ENCODE data around the gene OR5AU1.
"Not testable (repeated sequence)": the region's sequence is repeated elsewhere in the genome, so short reads cannot be mapped to it uniquely, and the experiment has no call there.

The OR5AU1 gene

GRCh38 chr14:21171128-21171527 is 15.3 kb upstream of the OR5AU1 start:
- DNase-seq (ENCODE audit: low read depth), result no peak

DNA sequence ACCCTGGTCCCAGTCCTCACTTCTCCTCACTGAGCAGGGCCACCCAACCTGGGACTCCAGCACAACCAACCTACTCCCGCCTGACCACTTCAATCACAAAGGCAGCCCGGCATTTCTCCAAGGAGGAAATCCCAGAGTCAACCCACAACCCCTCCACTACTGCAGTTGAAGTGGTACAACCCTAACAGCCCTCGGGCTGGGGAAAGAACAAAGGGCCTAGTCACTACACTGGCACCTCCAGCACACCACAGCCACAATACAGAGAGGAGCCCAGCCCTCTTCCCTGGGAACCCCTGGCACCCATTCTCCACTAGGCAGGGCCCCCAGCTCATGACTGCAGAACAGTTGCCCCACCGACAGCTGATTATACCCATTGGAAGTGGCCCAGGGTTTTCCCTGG is 13.7 kb upstream of the OR5AU1 start:
- no peak for DNase-seq (ENCODE audit: low read depth)

GRCh38 chr14:21168055-21168454 is 12.2 kb upstream of the OR5AU1 start:
- no peak for DNase-seq (ENCODE audit: low read depth)

GRCh38 chr14:21165670-21166069 is 9.8 kb upstream of the OR5AU1 start:
- not testable (repeated sequence) for DNase-seq (ENCODE audit: low read depth)

DNA sequence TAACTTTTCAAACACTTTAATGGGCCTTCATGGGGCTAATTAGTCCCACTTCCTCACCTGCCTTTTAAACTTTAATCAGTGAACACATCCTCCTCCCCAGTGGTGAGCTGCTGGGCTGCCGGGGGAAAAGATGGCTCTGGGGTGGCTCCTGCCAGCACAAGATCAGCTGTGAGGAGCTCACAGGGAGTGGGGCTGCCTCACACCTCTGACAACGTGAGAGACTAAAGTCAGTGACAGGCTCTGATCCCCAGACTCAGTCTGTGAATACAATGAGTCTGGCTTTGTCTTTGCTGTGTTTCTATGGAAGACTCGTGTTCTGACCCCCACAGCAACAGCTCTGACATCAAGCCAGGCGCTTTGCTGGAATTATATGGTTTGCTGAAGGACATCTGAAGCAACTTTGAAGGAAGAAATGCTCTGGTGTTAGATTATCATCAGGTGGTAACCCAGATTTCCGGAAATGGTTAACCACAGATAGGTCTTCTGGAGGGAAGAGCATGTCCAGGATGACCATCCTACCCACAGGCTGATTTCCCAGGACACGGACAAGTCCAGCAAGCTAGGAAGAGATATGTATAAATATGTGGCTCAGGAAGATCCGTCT is 9.2 kb upstream of the OR5AU1 start:
- DNase-seq (ENCODE audit: low read depth), result not testable (repeated sequence)

- DNase-seq (ENCODE audit: low read depth), result no peak
Observed at GRCh38 chr14:21163871-21164291, 8.0 kb upstream of the OR5AU1 start.

DNA sequence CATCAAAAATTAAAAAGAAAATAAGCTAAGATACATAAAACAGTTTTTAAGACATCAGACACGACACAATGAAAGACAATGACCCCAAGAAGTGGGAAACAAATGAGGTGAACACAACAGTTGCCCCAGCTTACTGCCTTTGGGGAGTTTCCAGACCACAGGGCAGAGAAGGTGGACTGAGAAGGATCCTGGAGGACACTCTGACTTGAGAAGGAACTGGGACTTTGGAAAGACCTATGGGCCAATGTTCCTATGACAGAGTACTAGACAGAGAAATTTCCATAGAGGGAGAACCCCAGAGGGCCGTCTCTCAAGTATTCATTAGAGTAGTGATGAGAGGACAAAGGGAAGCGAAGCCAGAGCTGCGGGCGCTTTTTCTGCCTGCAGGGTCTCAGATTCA is 6.2 kb upstream of the OR5AU1 start:
- no peak for DNase-seq (ENCODE audit: low read depth)

DNA sequence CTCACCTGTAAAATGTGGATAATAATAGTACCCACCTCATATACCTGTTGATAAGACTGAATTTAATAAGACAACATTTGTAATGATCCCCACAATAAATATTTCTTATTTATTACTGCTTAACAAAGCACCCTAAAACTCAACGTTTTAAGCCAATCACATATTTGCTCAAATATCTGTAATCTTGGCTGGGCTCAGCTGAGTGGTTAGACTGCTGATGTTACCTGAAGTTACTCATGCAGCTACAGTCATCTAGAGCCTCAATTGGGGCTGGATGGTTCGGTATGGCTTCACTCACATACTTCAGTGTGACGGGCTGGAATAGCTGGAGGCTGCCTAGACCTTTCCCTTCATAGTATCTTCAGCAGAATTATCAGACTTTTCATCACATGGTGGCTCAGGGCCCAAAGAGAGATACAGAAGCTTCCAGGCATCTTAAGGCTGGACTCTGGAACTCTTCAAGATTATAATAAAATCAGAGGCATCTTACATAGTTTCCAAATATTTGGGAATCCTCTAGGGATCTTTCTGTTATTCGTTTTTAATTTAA is 4.3 kb upstream of the OR5AU1 start:
- DNase-seq (ENCODE audit: low read depth), result no peak

DNA sequence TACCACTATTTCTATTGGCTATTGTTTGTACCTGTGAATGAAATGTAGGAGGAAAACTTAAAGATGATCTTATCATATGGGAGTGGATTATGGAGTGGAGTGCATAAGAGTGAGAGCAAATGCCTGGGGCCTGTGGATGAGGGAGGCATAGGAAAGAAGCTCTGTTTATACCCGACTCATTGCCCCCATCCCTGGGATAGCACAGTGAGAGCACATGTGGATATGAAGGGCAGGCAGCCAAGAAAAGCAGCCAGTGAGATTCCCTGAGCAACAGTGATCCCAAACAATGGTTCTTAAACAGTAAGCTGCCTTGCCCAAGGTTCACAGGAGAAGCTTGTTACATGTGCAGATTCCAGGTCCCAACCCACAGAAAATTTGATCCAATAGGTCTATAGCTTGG is 2.3 kb upstream of the OR5AU1 start:
- not testable (repeated sequence) for DNase-seq (ENCODE audit: low read depth)

GRCh38 chr14:21149641-21150367 is 6.1 kb downstream of the OR5AU1 start:
- no peak for DNase-seq (ENCODE audit: low read depth)

- no peak for DNase-seq (ENCODE audit: low read depth)
Observed at GRCh38 chr14:21145437-21145836, 10.4 kb downstream of the OR5AU1 start.

DNA sequence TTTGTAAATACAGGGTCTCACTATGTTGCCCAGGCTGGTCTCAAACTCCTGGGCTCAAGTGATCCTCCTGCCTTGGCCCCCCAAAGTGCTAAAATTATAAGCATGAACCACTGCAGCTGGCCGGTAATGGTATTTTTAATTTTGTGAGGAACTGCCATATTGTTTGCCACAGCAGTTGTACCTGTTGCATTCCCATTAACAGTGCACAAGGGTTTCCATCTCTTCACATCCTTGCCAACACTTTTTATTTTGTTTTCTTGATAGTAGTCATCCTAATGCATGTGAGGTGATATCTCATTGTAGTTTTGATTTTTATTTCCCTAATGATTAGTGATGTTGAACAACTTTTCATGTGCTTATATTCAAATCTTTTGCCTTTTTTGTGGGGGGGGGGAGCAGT is 13.5 kb downstream of the OR5AU1 start:
- DNase-seq (ENCODE audit: low read depth), result no peak

DNA sequence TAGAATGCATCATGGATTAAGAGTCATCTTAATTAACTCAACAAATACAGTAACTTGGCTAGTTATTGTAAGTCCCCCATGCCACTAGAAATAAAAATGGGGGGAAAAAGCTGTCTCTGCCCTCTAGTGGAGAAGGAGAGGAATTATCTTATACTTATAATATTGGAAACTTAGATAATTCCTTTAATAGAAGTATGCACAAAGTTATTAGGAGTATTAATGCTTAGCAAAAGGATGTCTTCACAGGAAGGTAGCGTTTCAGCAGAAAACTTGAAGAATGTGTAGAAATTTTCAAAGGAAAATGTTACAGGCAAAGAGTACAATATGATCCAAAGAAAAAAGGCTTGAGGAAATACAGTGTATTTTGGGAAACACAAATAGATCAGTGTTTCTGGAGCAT is 19.8 kb downstream of the OR5AU1 start:
- no peak for DNase-seq (ENCODE audit: low read depth)

DNA sequence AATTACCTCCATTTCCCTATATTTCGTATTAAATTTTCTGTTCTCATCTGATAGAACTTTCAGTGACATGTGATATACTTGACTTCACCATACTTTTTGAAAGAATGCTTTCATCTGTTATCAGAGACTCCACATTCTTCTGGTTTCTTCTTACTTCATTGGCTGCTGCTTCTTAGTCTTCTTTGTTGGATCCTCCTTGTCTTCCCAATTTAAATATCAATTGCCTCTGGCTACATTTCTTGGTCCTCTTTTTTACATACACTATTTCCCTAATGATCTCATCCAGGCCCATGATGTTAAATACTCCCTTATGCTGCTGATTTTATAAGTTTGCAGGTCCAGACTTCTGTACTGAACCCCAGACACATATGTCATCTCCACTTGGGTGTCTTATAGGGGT is 22.0 kb downstream of the OR5AU1 start:
- no peak for DNase-seq (ENCODE audit: low read depth)

DNA sequence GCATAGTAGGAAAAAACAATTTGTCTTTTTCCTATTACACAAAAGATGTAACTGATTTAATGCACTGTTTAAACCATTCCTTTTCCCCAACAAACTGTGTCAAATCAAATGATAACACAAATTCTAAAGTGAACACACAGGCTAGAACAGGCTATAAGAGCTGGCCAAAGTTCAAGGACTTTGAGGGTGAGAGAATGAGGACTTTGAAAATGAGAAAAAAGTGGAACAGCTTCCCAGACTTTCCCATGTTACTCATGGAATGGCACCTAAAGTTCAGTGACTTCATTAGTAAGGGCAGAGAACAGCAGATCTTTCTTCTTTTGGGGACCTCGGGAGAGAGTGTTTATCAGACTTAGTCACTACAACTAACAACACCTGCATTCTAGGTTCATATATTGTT is 32.4 kb downstream of the OR5AU1 start:
- no peak for DNase-seq (ENCODE audit: low read depth)

- DNase-seq (ENCODE audit: low read depth), result no peak
Observed at GRCh38 chr14:21121122-21121521, 34.7 kb downstream of the OR5AU1 start.

- no peak for DNase-seq (ENCODE audit: low read depth)
Observed at GRCh38 chr14:21120686-21121085, 35.2 kb downstream of the OR5AU1 start.

GRCh38 chr14:21118933-21119332 is 36.9 kb downstream of the OR5AU1 start:
- no peak for DNase-seq (ENCODE audit: low read depth)

DNA sequence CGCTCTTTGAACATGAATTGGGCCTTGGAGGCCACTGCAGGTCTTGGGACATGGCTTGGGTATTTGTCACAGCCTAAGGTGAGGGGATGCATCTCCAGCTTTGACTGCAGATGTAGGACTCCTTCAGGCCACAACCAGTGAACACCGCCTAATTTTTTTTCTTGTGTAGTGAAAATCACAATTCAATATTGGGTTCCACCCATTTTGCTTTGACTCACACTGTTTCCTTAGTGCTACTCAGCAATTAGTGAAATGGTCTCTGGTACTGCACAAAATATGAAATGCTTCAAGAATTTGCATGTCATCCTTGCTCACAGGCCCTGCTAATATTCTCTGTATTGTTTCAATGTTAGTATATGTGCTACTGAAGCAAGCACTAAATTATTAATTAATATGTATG is 42.5 kb downstream of the OR5AU1 start:
- DNase-seq (ENCODE audit: low read depth), result no peak

GRCh38 chr14:21112255-21112654 is 43.6 kb downstream of the OR5AU1 start:
- no peak for DNase-seq (ENCODE audit: low read depth)

- DNase-seq (ENCODE audit: low read depth), result no peak
Observed at GRCh38 chr14:21109377-21110138, 46.3 kb downstream of the OR5AU1 start.

- DNase-seq (ENCODE audit: low read depth), result no peak
Observed at GRCh38 chr14:21108791-21109190, 47.1 kb downstream of the OR5AU1 start.

- DNase-seq (ENCODE audit: low read depth), result no peak
Observed at GRCh38 chr14:21107283-21107800, 48.5 kb downstream of the OR5AU1 start.
